ENCODE measurements around the gene HEBP1.

HEBP1 gene

DNA sequence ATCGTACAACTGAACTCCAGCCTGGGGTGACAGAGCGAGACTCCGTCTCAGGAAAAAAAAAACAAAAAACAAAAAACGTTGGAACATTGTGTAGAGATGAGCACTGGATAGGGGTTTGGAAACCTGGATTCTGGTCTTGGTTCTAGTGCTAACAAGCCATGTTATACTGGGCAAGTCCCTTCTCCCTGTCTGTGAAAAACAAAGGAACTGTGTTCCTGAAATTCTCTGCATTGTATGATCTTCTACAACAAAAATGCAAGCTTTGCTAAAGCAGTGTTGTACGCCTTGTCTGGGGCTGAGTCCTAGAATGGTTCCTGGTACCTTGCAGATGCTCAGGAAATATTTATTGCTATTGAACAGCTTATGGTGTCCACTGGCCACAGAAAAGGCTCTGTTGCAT is 61.5 kb downstream of the HEBP1 start:
- Histone ChIP-seq H3K4me3 (ENCODE audit: low read depth, low read length) (no peak overlapping the region), H3K79me2 (no peaks in the 10 kb centered on the region), H3K4me2 (ENCODE audit: low read length) (no peak overlapping the region), H3K9me3 (ENCODE audit: control insufficient read depth, low read length) (no peaks in the 10 kb centered on the region), H3K9ac (no peak overlapping the region), H3K4me1 (no peaks in the 10 kb centered on the region), H3K27me3 (ENCODE audit: control insufficient read depth, insufficient read depth, low read length) (no peaks in the 10 kb centered on the region), H2AFZ (no peak overlapping the region), H3K27ac (no peak overlapping the region), H3K36me3 (ENCODE audit: control insufficient read depth, insufficient read depth, low read length) (no peaks in the 10 kb centered on the region)
- no peak for TF ChIP-seq CTCF (IDR thresholded peaks at IDR 0.05)

- Histone ChIP-seq H3K4me1 (no peaks in the 10 kb centered on the region), H3K4me2 (ENCODE audit: low read length) (no peak overlapping the region), H3K27ac (no peak overlapping the region), H3K9me3 (ENCODE audit: control insufficient read depth, low read length) (no peaks in the 10 kb centered on the region), H2AFZ (no peak overlapping the region), H3K79me2 (no peaks in the 10 kb centered on the region), H3K9ac (no peak overlapping the region), H3K27me3 (ENCODE audit: control insufficient read depth, insufficient read depth, low read length) (no peaks in the 10 kb centered on the region), H3K4me3 (ENCODE audit: low read depth, low read length) (no peak overlapping the region), H3K36me3 (ENCODE audit: control insufficient read depth, insufficient read depth, low read length) (no peaks in the 10 kb centered on the region)
- TF ChIP-seq CTCF (IDR thresholded peaks at IDR 0.05), result no peak
These were observed 63.0 kb downstream of the HEBP1 start for GRCh38 chr12:12936983-12937491.

DNA sequence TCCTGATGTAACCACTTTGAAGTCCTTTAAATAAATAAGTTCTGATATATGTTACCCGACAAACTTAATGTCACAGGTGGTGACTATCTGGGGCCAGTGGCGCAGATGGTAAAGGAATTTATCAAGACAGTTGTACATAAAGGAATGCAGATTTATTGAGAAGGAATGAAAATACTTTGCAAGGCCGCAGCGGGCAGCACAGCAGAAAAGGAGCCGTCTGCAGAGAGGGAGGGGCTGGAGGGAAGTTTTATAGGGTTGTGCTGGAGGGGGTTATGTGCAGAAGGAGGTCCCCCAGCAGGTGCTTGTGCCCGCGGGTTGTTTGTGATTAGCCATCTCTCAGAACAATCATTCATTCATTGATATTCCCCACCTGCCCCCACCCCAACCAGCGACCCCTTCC is 65.5 kb downstream of the HEBP1 start:
- Histone ChIP-seq H3K36me3 (ENCODE audit: control insufficient read depth, insufficient read depth, low read length) (no peaks in the 10 kb centered on the region), H3K9me3 (ENCODE audit: control insufficient read depth, low read length) (no peaks in the 10 kb centered on the region), H3K4me1 (no peaks in the 10 kb centered on the region), H2AFZ (no peak overlapping the region), H3K27ac (no peak overlapping the region), H3K4me3 (ENCODE audit: low read depth, low read length) (no peak overlapping the region), H3K79me2 (no peaks in the 10 kb centered on the region), H3K9ac (no peak overlapping the region), H3K27me3 (ENCODE audit: control insufficient read depth, insufficient read depth, low read length) (no peaks in the 10 kb centered on the region), H3K4me2 (ENCODE audit: low read length) (no peak overlapping the region)
- no peak for TF ChIP-seq CTCF (IDR thresholded peaks at IDR 0.05)

- Histone ChIP-seq H2AFZ (no peak overlapping the region), H3K36me3 (ENCODE audit: control insufficient read depth, insufficient read depth, low read length) (no peaks in the 10 kb centered on the region), H3K27ac (no peak overlapping the region), H3K4me2 (ENCODE audit: low read length) (no peak overlapping the region), H3K4me1 (no peaks in the 10 kb centered on the region), H3K4me3 (ENCODE audit: low read depth, low read length) (no peak overlapping the region), H3K79me2 (no peaks in the 10 kb centered on the region), H3K27me3 (ENCODE audit: control insufficient read depth, insufficient read depth, low read length) (no peaks in the 10 kb centered on the region), H3K9me3 (ENCODE audit: control insufficient read depth, low read length) (no peaks in the 10 kb centered on the region), H3K9ac (no peak overlapping the region)
- no peak for TF ChIP-seq CTCF (IDR thresholded peaks at IDR 0.05)
These were observed 66.3 kb downstream of the HEBP1 start for GRCh38 chr12:12933742-12934141.

GRCh38 chr12:12930633-12931219 is 69.3 kb downstream of the HEBP1 start:
- no peak overlapping the region for H3K9ac ChIP-seq
- H3K27me3 ChIP-seq (ENCODE audit: control insufficient read depth, insufficient read depth, low read length), result no peaks in the 10 kb centered on the region
- no peak overlapping the region for H3K4me3 ChIP-seq (ENCODE audit: low read depth, low read length)
- H3K79me2 ChIP-seq, result no peaks in the 10 kb centered on the region
- H3K4me1 ChIP-seq, result peaks cover 3% of the 10 kb centered on the region
- no peaks in the 10 kb centered on the region for H3K9me3 ChIP-seq (ENCODE audit: control insufficient read depth, low read length)
- TF ChIP-seq CTCF (IDR thresholded peaks at IDR 0.05), result no peak
- H3K4me2 ChIP-seq (ENCODE audit: low read length), result no peak overlapping the region
- no peak overlapping the region for H3K27ac ChIP-seq
- H3K36me3 ChIP-seq (ENCODE audit: control insufficient read depth, insufficient read depth, low read length), result no peaks in the 10 kb centered on the region
- H2AFZ ChIP-seq, result no peak overlapping the region

All from parathyroid adenoma (tissue), 2 donors.